K562 (cell line): ENCODE data around the gene AKNA.

Experiments used
- POLR2AphosphoS2 ChIP-seq: IDR thresholded peaks from 2 replicates; pipeline ENCODE4 v1.6.1; 2012; ENCODE audit warnings: low read length, improper control_type of control experiment
- POLR2AphosphoS5 ChIP-seq: IDR thresholded peaks from 2 replicates; pipeline ENCODE4 v1.6.1; 2011; ENCODE audit warnings: mild to moderate bottlenecking, low read depth, low read length, moderate library complexity; ENCODE audit not compliant: control insufficient read depth, insufficient read depth
- SIRT6 ChIP-seq: IDR thresholded peaks from one replicate; pipeline ENCODE4 v1.6.1; 2012; ENCODE audit warnings: low read depth, mild to moderate bottlenecking, control low read depth, inconsistent platforms, low read length, moderate library complexity
- SMARCC2 ChIP-seq: fragments of 450-650 bp; IDR thresholded peaks from 2 replicates; pipeline ENCODE4 v1.6.1; 2017; ENCODE audit warnings: antibody characterized with exemption, moderate library complexity, mild to moderate bottlenecking, low read depth
- ZNF239 ChIP-seq: fragments of 250-450 bp; sonication (Bioruptor Pico); IDR thresholded peaks from 2 replicates; pipeline ENCODE4 v1.4.0; 2020; ENCODE audit warnings: mild to moderate bottlenecking
- ZNF384 ChIP-seq: IDR thresholded peaks from 2 replicates; pipeline ENCODE4 v1.6.1; 2012; ENCODE audit warnings: low read depth, low read length, improper control_type of control experiment
- TF ChIP-seq, protein P1 (sequence below), 3 experiments: IDR thresholded peaks in 2 of 3; conservative IDR thresholded peaks in 1 of 3; 2 replicates each; pipeline ENCODE4 v1.5.1; 2011 to 2012; ENCODE audit warnings: low read length in 3 of 3, mild to moderate bottlenecking in 3 of 3, control low read depth in 2 of 3, improper control_type of control experiment in 1 of 3, inconsistent platforms in 1 of 3, low read depth in 1 of 3, mixed read lengths in 1 of 3, moderate library complexity in 1 of 3; ENCODE audit not compliant: insufficient read depth in 2 of 3

DNA sequence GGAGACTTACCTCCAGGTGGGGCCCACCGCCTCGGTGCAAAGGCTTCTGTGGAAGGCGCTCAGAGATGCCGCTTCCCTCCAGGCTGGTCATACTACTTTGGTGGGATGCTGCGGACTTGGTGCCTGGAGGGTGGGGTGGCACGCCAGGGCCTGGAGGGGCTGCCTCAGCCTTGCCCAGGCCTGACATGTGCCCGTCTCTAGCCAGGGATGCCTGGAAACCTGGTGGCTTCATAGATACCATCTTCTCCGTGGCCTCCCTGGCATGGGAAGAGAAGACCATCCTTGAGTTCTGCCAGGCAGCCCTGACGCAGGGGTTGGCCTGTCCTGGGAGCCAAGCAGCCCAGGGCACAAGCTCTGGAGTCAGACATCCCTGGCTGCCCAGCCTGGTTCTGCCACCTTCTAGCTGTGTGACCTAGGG lies 29.9 kb downstream of the AKNA start:
- TF ChIP-seq ZNF384: no peak
- TF ChIP-seq, protein P1, sequence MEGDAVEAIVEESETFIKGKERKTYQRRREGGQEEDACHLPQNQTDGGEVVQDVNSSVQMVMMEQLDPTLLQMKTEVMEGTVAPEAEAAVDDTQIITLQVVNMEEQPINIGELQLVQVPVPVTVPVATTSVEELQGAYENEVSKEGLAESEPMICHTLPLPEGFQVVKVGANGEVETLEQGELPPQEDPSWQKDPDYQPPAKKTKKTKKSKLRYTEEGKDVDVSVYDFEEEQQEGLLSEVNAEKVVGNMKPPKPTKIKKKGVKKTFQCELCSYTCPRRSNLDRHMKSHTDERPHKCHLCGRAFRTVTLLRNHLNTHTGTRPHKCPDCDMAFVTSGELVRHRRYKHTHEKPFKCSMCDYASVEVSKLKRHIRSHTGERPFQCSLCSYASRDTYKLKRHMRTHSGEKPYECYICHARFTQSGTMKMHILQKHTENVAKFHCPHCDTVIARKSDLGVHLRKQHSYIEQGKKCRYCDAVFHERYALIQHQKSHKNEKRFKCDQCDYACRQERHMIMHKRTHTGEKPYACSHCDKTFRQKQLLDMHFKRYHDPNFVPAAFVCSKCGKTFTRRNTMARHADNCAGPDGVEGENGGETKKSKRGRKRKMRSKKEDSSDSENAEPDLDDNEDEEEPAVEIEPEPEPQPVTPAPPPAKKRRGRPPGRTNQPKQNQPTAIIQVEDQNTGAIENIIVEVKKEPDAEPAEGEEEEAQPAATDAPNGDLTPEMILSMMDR (IDR thresholded peaks at IDR 0.05 in 2 of 3, conservative IDR thresholded peaks at IDR 0.05 in 1 of 3; ENCODE audit: insufficient read depth in 2 of 3, low read depth in 1 of 3, low read length in 3 of 3): no peak
- TF ChIP-seq SIRT6: no peak
- no peak for TF ChIP-seq POLR2AphosphoS2
- no peak for TF ChIP-seq SMARCC2
- TF ChIP-seq POLR2AphosphoS5: no peak
- TF ChIP-seq ZNF239 (CRISPR knock-in tag): no peak
